Endothelial cell of umbilical vein (primary cell): ENCODE results near the gene LSR. TPM values are rescaled to one million over a fixed set of nuclear protein-coding genes. Genes with fewer than 3 reads are reported as not detected.

Experiments
- BruUV-seq: library from RNA; stranded (reverse); fragments of 400-500 nt; replicated peaks from 2 replicates; lab custom pipeline; 2021; lab: Mats Ljungman, UMichigan
- CTCF ChIA-PET: fragments of 300-600, 350-600 bp; sonication (Branson Sonifier 250); formaldehyde crosslinking; loops from one replicate; lab custom pipeline; 2021; ENCODE audit warnings: antibody characterized with exemption, inconsistent platforms; lab: Charles Lee
- POLR2A ChIA-PET: fragments of 300-600, 350-600 bp; sonication (Branson Sonifier 250); formaldehyde crosslinking; loops from one replicate; lab custom pipeline; 2021; ENCODE audit warnings: antibody characterized with exemption, inconsistent platforms; lab: Charles Lee
- DNase-seq: peaks from one replicate; pipeline ENCODE4 v3.0.0-alpha.2; 2011; ENCODE audit warnings: low read depth, low spot score
- FAIRE-seq: peaks from 2 replicates; lab custom pipeline; 2011; peaks lifted over from hg19 to GRCh38; lab: Jason Lieb, UNC
- H2AFZ ChIP-seq: 2 replicates; pipeline ENCODE4 v1.6.0; 2012; ENCODE audit warnings: low read depth, low read length, control low read depth, inconsistent platforms
- H3K27ac ChIP-seq: 2 replicates; pipeline ENCODE4 v1.5.1; 2011; ENCODE audit warnings: low read depth, mild to moderate bottlenecking, control low read depth, low read length, moderate library complexity; ENCODE audit not compliant: insufficient read depth
- H3K27me3 ChIP-seq, 2 experiments: 2 replicates each; pipeline versions ENCODE4 v1.6.0 to v1.6.1; 2011; ENCODE audit warnings: low read length in 2 of 2, mixed read lengths in 1 of 2; ENCODE audit not compliant: control insufficient read depth in 2 of 2, insufficient read depth in 2 of 2
- H3K36me3 ChIP-seq, 2 experiments: 2 replicates in 1 of 2; 3 replicates in 1 of 2; pipeline ENCODE4 v1.5.1; 2011; ENCODE audit warnings: low read length in 2 of 2, mild to moderate bottlenecking in 1 of 2, moderate library complexity in 1 of 2; ENCODE audit not compliant: control insufficient read depth in 2 of 2, insufficient read depth in 2 of 2; ENCODE audit errors: extremely low read depth in 1 of 2
- H3K4me1 ChIP-seq: 3 replicates; pipeline ENCODE4 v1.5.1; 2011; ENCODE audit warnings: mild to moderate bottlenecking, low read length; ENCODE audit not compliant: control insufficient read depth, insufficient read depth; ENCODE audit errors: extremely low read depth
- H3K4me2 ChIP-seq: 2 replicates; pipeline ENCODE4 v1.6.1; 2011; ENCODE audit warnings: low read length, control low read depth, mixed read lengths; ENCODE audit not compliant: insufficient read depth
- H3K4me3 ChIP-seq, 3 experiments: fragments of 200-600 bp in 1 of 3; sonication (generic), shearing (Covaris generic) in 1 of 3; replicated peaks in 1 of 3; 2 replicates each; pipeline ENCODE4 v1.5.1; 2011 to 2016; ENCODE audit warnings: control low read depth in 3 of 3, low read length in 3 of 3, mild to moderate bottlenecking in 2 of 3, inconsistent platforms in 1 of 3, low read depth in 1 of 3, moderate library complexity in 1 of 3; ENCODE audit not compliant: insufficient read depth in 1 of 3
- H3K79me2 ChIP-seq: 2 replicates; pipeline ENCODE4 v1.6.0; 2012; ENCODE audit warnings: low read length, inconsistent platforms; ENCODE audit not compliant: control insufficient read depth, insufficient read depth
- H3K9ac ChIP-seq: replicated peaks from 2 replicates; pipeline ENCODE3; 2011; ENCODE audit warnings: low read length, control low read depth; ENCODE audit not compliant: insufficient read depth; ENCODE audit errors: extremely low read depth
- H3K9me1 ChIP-seq: replicated peaks from 3 replicates; pipeline ENCODE4 v1.6.0; 2011; ENCODE audit warnings: mild to moderate bottlenecking, low read length; ENCODE audit not compliant: control insufficient read depth, insufficient read depth; ENCODE audit errors: extremely low read depth
- H3K9me3 ChIP-seq: replicated peaks from 2 replicates; pipeline ENCODE4 v1.5.1; 2012; ENCODE audit warnings: low read length, inconsistent platforms; ENCODE audit not compliant: control insufficient read depth, insufficient read depth
- H4K20me1 ChIP-seq: replicated peaks from 2 replicates; pipeline ENCODE3; 2011; ENCODE audit warnings: mild to moderate bottlenecking, low read length; ENCODE audit not compliant: control insufficient read depth, insufficient read depth; ENCODE audit errors: extremely low read depth
- CTCF ChIP-seq, 2 donors: IDR thresholded peaks; 1 replicate in 1 of 2; 2 replicates in 1 of 2; pipeline ENCODE4 v1.5.1; 2011; ENCODE audit warnings: low read length in 2 of 2, mild to moderate bottlenecking in 2 of 2, moderate library complexity in 2 of 2, control low read depth in 1 of 2, inconsistent platforms in 1 of 2, low read depth in 1 of 2; ENCODE audit not compliant: insufficient read depth in 1 of 2; ENCODE audit errors: extremely low read depth in 1 of 2
- EZH2 ChIP-seq: IDR thresholded peaks from 2 replicates; pipeline ENCODE4 v1.6.1; 2012; ENCODE audit warnings: borderline replicate concordance, low read depth, mild to moderate bottlenecking, moderate library complexity, low read length, inconsistent platforms; ENCODE audit not compliant: severe bottlenecking
- FOS ChIP-seq: IDR thresholded peaks from 2 replicates; pipeline ENCODE4 v1.6.1; 2011; ENCODE audit warnings: mild to moderate bottlenecking, low read length, moderate library complexity, borderline replicate concordance; ENCODE audit not compliant: insufficient read depth
- GATA2 ChIP-seq: IDR thresholded peaks from 2 replicates; pipeline ENCODE4 v1.7.0; 2011; ENCODE audit warnings: low read depth, mild to moderate bottlenecking, moderate library complexity, mixed read lengths, low read length; ENCODE audit not compliant: insufficient read length, insufficient read depth
- JUN ChIP-seq: IDR thresholded peaks from 2 replicates; pipeline ENCODE4 v1.6.1; 2011; ENCODE audit warnings: borderline replicate concordance, low read depth; ENCODE audit not compliant: insufficient read length, insufficient read depth
- MYC ChIP-seq: IDR thresholded peaks from one replicate; pipeline ENCODE4 v1.6.1; 2011; ENCODE audit warnings: mild to moderate bottlenecking, low read depth, low read length
- POLR2A ChIP-seq: IDR thresholded peaks from 2 replicates; pipeline ENCODE4 v1.6.1; 2012; ENCODE audit warnings: low read depth, mild to moderate bottlenecking, control low read depth, low read length
- POLR2AphosphoS5 ChIP-seq: IDR thresholded peaks from 2 replicates; pipeline ENCODE4 v1.6.1; 2012; ENCODE audit warnings: low read depth, mild to moderate bottlenecking, control low read depth, low read length, moderate library complexity; ENCODE audit not compliant: insufficient read depth
- dilution Hi-C: fragments of 300-500 bp; cut with MboI; formaldehyde crosslinking; loops from one replicate; pipeline ENCODE4 v1.15.0; 2019; ENCODE audit warnings: low sequenced_read_pairs; ENCODE audit not compliant: extremely low pct_ligation_motif_present
- intact Hi-C: fragments of 100-400 bp; cut with micrococcal nuclease; formaldehyde crosslinking; loops from one replicate; pipeline ENCODE4 v1.10.0; 2022
- polyA plus RNA-seq, 4 experiments: library from polyadenylated mRNA; depleted of rRNA in 3 of 4; stranded (reverse) in 3 of 4; unstranded in 1 of 4; fragments of >200 nt; gene quantifications; 2 replicates each; pipeline versions ENCODE4 v1.2.1 to v1.2.3, GENCODE V29; 2011 to 2012; ENCODE audit warnings: missing spikeins in 1 of 4
- total RNA-seq: library from RNA; stranded (reverse); gene quantifications from 2 replicates; pipeline ENCODE4 v1.2.3, GENCODE V29; 2021
- TF ChIP-seq, protein P1 (sequence below): IDR thresholded peaks from 2 replicates; pipeline ENCODE4 v1.6.1; 2011; ENCODE audit not compliant: insufficient read depth, insufficient read length

Gene LSR
- total and polyA plus RNA-seq, 2 donors (not counting 3 experiments of a cell fraction or from before 2014, with no cell fraction given) = 0.76 to 1.0 TPM

DNA sequence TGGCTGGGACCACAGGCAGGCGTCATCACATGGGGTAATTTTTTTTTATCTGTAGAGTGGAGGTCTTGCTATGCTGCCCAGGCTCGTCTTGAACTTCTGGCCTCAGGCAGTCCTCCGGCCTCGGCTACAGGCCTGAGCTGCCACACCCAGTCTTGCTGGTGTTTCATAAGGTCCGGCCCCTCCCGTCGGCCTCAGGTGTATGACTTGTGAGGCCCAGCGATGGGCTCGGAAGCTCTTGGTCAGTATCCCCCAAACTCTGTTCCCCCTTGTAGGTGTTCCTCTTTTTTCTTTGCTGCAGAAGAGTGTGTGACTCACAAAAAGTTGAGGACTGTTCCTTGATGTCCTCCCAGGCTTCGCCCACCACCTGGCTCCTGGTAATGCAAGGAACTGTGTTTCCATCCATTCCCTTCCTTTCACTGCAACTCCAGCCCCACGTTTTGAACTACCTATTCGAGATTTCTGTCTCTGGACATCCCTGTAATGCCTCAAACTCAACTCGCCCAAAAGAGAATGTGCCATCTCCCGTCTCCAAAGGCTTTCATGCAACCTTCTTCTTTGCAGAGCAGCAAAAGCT lies 25.0 kb downstream of the LSR start:
- CTCF ChIA-PET = interaction anchor here (1.3 kb wide), 1 partner anchor 120 kb away, joined by 4 read pairs; the partner anchor contains the start of gene FXYD5
- no peak overlapping the region for H3K4me3 ChIP-seq

DNA sequence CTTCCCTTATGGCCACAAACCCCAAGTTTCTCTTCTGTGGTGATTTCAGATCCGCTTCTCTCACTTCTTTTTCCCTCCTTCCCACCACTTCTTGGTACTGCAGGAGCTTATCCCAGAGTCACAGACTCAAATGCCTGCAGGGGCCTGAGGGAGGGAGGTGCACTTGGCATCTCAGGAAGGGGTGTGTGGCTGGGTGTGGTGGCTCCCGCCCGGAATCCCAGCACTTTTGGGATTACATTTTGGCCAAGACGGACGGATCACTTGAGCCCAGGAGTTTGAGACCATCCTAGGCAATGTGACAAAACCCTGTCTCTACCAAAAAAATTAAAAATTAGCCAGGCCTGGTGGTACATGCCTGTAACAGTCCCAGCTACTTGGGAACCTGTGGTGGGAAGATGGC lies 25.5 kb downstream of the LSR start:
- TF ChIP-seq EZH2 = no peak
- TF ChIP-seq GATA2 = no peak
- TF ChIP-seq POLR2AphosphoS5 = no peak
- no peak for TF ChIP-seq JUN
- no peak for TF ChIP-seq MYC
- TF ChIP-seq CTCF (IDR thresholded peaks at IDR 0.05; ENCODE audit: extremely low read depth in 1 of 2, insufficient read depth in 1 of 2, low read depth in 1 of 2, low read length in 2 of 2) = no peak
- TF ChIP-seq POLR2A = no peak
- no peak for TF ChIP-seq FOS
- TF ChIP-seq, protein P1, sequence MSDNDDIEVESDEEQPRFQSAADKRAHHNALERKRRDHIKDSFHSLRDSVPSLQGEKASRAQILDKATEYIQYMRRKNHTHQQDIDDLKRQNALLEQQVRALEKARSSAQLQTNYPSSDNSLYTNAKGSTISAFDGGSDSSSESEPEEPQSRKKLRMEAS = no peak
- FAIRE-seq (no peak), DNase-seq (no peak)
- ChIA-PET POLR2A (no interaction called here), CTCF (interaction anchor here (1.3 kb wide), 2 partner anchors 15 to 120 kb away, joined by 3 to 4 read pairs; partner anchors contain the start of gene FXYD5)
- Histone ChIP-seq H3K36me3 (peaks cover 7 to 44% of the 10 kb centered on the region in 2 experiments), H3K79me2 (no peaks in the 10 kb centered on the region), H3K4me3 (no peak overlapping the region), H2AFZ (no peak overlapping the region), H3K9ac (no peak overlapping the region), H3K9me3 (no peaks in the 10 kb centered on the region), H3K27me3 (no peaks in the 10 kb centered on the region), H3K4me1 (no peaks in the 10 kb centered on the region), H3K27ac (no peak overlapping the region), H3K9me1 (no peaks in the 10 kb centered on the region), H4K20me1 (no peaks in the 10 kb centered on the region), H3K4me2 (no peak overlapping the region)
- intact Hi-C loops (no loop called here), dilution Hi-C loops (no loop called here)
- BruUV-seq = no TSS peak

More for the DNA sequence above, 25.0 kb downstream of the LSR start:
- TF ChIP-seq POLR2A (no peak), JUN (no peak), EZH2 (no peak), GATA2 (no peak), FOS (no peak), MYC (no peak), POLR2AphosphoS5 (no peak)
- TF ChIP-seq, protein P1 = no peak
- no peaks in the 10 kb centered on the region for H4K20me1 ChIP-seq
- DNase-seq (no peak), FAIRE-seq (no peak)
- H3K9me1 ChIP-seq = no peaks in the 10 kb centered on the region
- H3K79me2 ChIP-seq = no peaks in the 10 kb centered on the region
- peaks cover 7 to 43% of the 10 kb centered on the region in 2 experiments for H3K36me3 ChIP-seq
- no peaks in the 10 kb centered on the region for H3K4me1 ChIP-seq
- H3K27ac ChIP-seq = no peak overlapping the region
- no peak overlapping the region for H2AFZ ChIP-seq
- no peaks in the 10 kb centered on the region for H3K9me3 ChIP-seq
- no peak overlapping the region for H3K4me2 ChIP-seq
- BruUV-seq = no TSS peak
- dilution Hi-C loops (no loop called here), intact Hi-C loops (no loop called here)
- H3K9ac ChIP-seq = no peak overlapping the region
- POLR2A ChIA-PET = no interaction called here
- no peaks in the 10 kb centered on the region for H3K27me3 ChIP-seq
